GM12878 (cell line): ENCODE measurements around the gene C5. TPM values are rescaled to one million over a fixed set of nuclear protein-coding genes. Genes with fewer than 3 reads are reported as not detected.
A peak's percentile ranks its signal among the peaks of the same experiment; 100 is the strongest.

ENCODE experiments used
- ATAC-seq: fragments of 200-7000 bp; cut with Tn5 transposase; 3 replicates; pipeline ENCODE4 v1.9.1; 2020; ENCODE audit warnings: mild to moderate bottlenecking, moderate library complexity
- BruUV-seq: library from RNA; stranded (reverse); fragments of 400-500 nt; replicated peaks from 2 replicates; lab custom pipeline; 2021; lab: Mats Ljungman, UMichigan
- CTCF ChIA-PET: fragments of 300-600 bp; sonication (Branson Sonifier 250); formaldehyde crosslinking; extraction: SDS; loops from one replicate; lab custom pipeline; 2021; ENCODE audit warnings: inconsistent platforms; lab: Yijun Ruan, JAX
- POLR2A ChIA-PET: fragments of 350-600 bp; formaldehyde crosslinking; extraction: SDS; loops from one replicate; lab custom pipeline; 2021; ENCODE audit warnings: inconsistent platforms; lab: Charles Lee
- RAD21 ChIA-PET: fragments of 300-600 bp; sonication (Branson Sonifier 250); formaldehyde crosslinking; loops from one replicate; lab custom pipeline; 2023; ENCODE audit warnings: antibody characterized with exemption; ENCODE audit not compliant: unreplicated experiment; lab: Charles Lee
- SMC1A ChIA-PET: fragments of 300-600 bp; sonication (Branson Sonifier 250); formaldehyde crosslinking; loops from one replicate; lab custom pipeline; 2023; ENCODE audit not compliant: unreplicated experiment, uncharacterized antibody; lab: Charles Lee
- DNase-seq: peaks from one replicate; pipeline ENCODE4 v3.0.0-alpha.2; 2011; ENCODE audit warnings: low read depth, low spot score
- FAIRE-seq: peaks from 3 replicates; lab custom pipeline; 2011; peaks lifted over from hg19 to GRCh38; lab: Jason Lieb, UNC
- H2AFZ ChIP-seq: 2 replicates; pipeline ENCODE4 v1.6.0; 2011; ENCODE audit warnings: low read depth, low read length, control low read depth; ENCODE audit not compliant: control insufficient read depth
- H3K27ac ChIP-seq: 2 replicates; pipeline ENCODE4 v1.5.1; 2011; ENCODE audit warnings: control low read depth; ENCODE audit not compliant: control insufficient read depth, insufficient read depth
- H3K27me3 ChIP-seq, 2 experiments: replicated peaks in 1 of 2; 2 replicates each; pipeline versions ENCODE4 v1.6.0 to v1.6.1; 2011; ENCODE audit warnings: low read length in 1 of 2; ENCODE audit not compliant: control insufficient read depth in 2 of 2, insufficient read depth in 2 of 2
- H3K36me3 ChIP-seq, 2 experiments: 2 replicates each; pipeline ENCODE4 v1.5.1; 2011; ENCODE audit warnings: low read length in 1 of 2; ENCODE audit not compliant: control insufficient read depth in 2 of 2, insufficient read depth in 2 of 2
- H3K4me1 ChIP-seq: 2 replicates; pipeline ENCODE4 v1.6.1; 2011; ENCODE audit warnings: mild to moderate bottlenecking, low read length, moderate library complexity, mixed read lengths; ENCODE audit not compliant: control insufficient read depth, insufficient read depth
- H3K4me2 ChIP-seq: 2 replicates; pipeline ENCODE4 v1.6.0; 2011; ENCODE audit warnings: control low read depth; ENCODE audit not compliant: control insufficient read depth, insufficient read depth
- H3K4me3 ChIP-seq: fragments of 200-600 bp; sonication (generic); 2 replicates; pipeline ENCODE4 v1.5.1; 2016
- H3K79me2 ChIP-seq: 2 replicates; pipeline ENCODE4 v1.6.0; 2011; ENCODE audit warnings: low read length; ENCODE audit not compliant: control insufficient read depth, insufficient read depth
- H3K9ac ChIP-seq: 2 replicates; pipeline ENCODE4 v1.8.0; 2011; ENCODE audit warnings: low read length, control low read depth, mixed read lengths; ENCODE audit not compliant: control insufficient read depth, insufficient read depth
- H3K9me3 ChIP-seq: replicated peaks from 3 replicates; pipeline ENCODE4 v1.5.1; 2011; ENCODE audit warnings: mild to moderate bottlenecking, low read length; ENCODE audit not compliant: control insufficient read depth, insufficient read depth
- H4K20me1 ChIP-seq: 2 replicates; pipeline ENCODE4 v1.6.0; 2011; ENCODE audit not compliant: control insufficient read depth, insufficient read depth
- CUX1 ChIP-seq: IDR thresholded peaks from 2 replicates; pipeline ENCODE4 v1.6.1; 2012; ENCODE audit warnings: improper control_type of control experiment, low read depth, low read length; ENCODE audit not compliant: insufficient replicate concordance
- LARP7 ChIP-seq: fragments of 450-650 bp; IDR thresholded peaks from 2 replicates; pipeline ENCODE4 v1.6.1; 2017; ENCODE audit warnings: mild to moderate bottlenecking
- NFYA ChIP-seq: IDR thresholded peaks from 2 replicates; pipeline ENCODE4 v1.6.1; 2011; ENCODE audit warnings: low read depth, mild to moderate bottlenecking, low read length, improper control_type of control experiment, borderline replicate concordance
- PRDM15 ChIP-seq: fragments of 450-650 bp; formaldehyde crosslinking; IDR thresholded peaks from 2 replicates; pipeline ENCODE4 v1.4.0; 2020; ENCODE audit warnings: mild to moderate bottlenecking, moderate library complexity
- WGBS: methylation state at CpG from one replicate; pipeline ENCODE4 v1.1.6; 2016; ENCODE audit warnings: low lambda C conversion rate; ENCODE audit not compliant: insufficient replicate concordance, insufficient coverage; ENCODE audit errors: missing lambda C conversion rate; 5-methylcytosine and 5-hydroxymethylcytosine counted together
- in situ Hi-C: fragments of 300-500 bp; cut with MboI; formaldehyde crosslinking; loops from 9 replicates; pipeline ENCODE4 v1.14.3; 2018; ENCODE audit warnings: mixed read lengths
- intact Hi-C: fragments of 100-400 bp; cut with micrococcal nuclease; formaldehyde crosslinking; loops from one replicate; pipeline ENCODE4 v1.14.2; 2022; ENCODE audit not compliant: unreplicated experiment
- polyA plus RNA-seq, 11 experiments: library from polyadenylated mRNA; depleted of rRNA in 4 of 11; unstranded in 6 of 11; stranded (reverse) in 5 of 11; fragments of >200 nt; fragmentation: Nextera tagmentation in 4 of 11; fragmentation: Illumina TruSeq in 1 of 11; extraction: Ambion mirVana in 4 of 11; extraction: Trizol in 1 of 11; gene quantifications; 1 replicate in 1 of 11; 2 replicates in 10 of 11; pipeline versions ENCODE4 v1.2.1 to v1.2.3, GENCODE V29; 2011 to 2016; ENCODE audit warnings: inconsistent platforms in 2 of 11, missing spikeins in 2 of 11, low read depth in 1 of 11
- total RNA-seq, 4 experiments: library from RNA; depleted of rRNA in 3 of 4; stranded (reverse); fragments of >200 nt in 3 of 4; fragmentation: Illumina TruSeq in 1 of 4; extraction: Trizol in 1 of 4; gene quantifications; 2 replicates each; pipeline versions ENCODE4 v1.2.1 to v1.2.3, GENCODE V29; 2013 to 2021

C5 gene
- total and polyA plus RNA-seq, 10 of the 15 experiments (the other 5 are each of a cell fraction or from before 2014, with no cell fraction given), result 0.39 to 2.2 (median 1.2) TPM

GRCh38 chr9:120946259-120946658 lies 103.8 kb downstream of the C5 start (continued):
- TF ChIP-seq LARP7 (no peak), NFYA (no peak)

- SMC1A ChIA-PET, result interaction anchor here (0.8 to 2.5 kb wide), 5 partner anchors 8 to 37 kb away, joined by 3 to 12 read pairs (median 5); no protein-coding TSS in a partner anchor
- TF ChIP-seq PRDM15 (CRISPR knock-in tag) (no peak), CUX1 (peak; percentile 7)
- DNase-seq, result no peak
- H3K4me2 ChIP-seq, result no peak overlapping the region
- intact Hi-C loops (no loop called here), in situ Hi-C loops (no loop called here)
- no peak; the same call in 1 of the 3 replicates for ATAC-seq
- POLR2A ChIA-PET, result interaction anchor here (1.2 to 5.2 kb wide), 2 partner anchors 13 to 15 kb away, joined by 5 to 21 read pairs; no protein-coding TSS in a partner anchor
- no TSS peak for BruUV-seq
- 77% methylated on average over 3 of the region's 3 CpGs for WGBS
- no peaks in the 10 kb centered on the region for H3K27me3 ChIP-seq
- H3K79me2 ChIP-seq, result no peaks in the 10 kb centered on the region
- H2AFZ ChIP-seq, result 0 out of 2 replicates have a peak overlapping the region, but pooled peaks have one; percentile 65
- CTCF ChIA-PET, result interaction anchor here (0.7 to 1.2 kb wide), 3 partner anchors 13 to 25 kb away, joined by 3 to 4 read pairs (median 3); no protein-coding TSS in a partner anchor
- no peaks in the 10 kb centered on the region for H4K20me1 ChIP-seq
- peaks cover 17% of the 10 kb centered on the region for H3K4me1 ChIP-seq
- H3K4me3 ChIP-seq, result no peak overlapping the region
- RAD21 ChIA-PET, result interaction anchor here (0.7 to 2.4 kb wide), 3 partner anchors 12 to 67 kb away, joined by 3 to 14 read pairs (median 4); no protein-coding TSS in a partner anchor
- H3K9me3 ChIP-seq, result no peaks in the 10 kb centered on the region; the same call in 2 of the 3 replicates
- H3K36me3 ChIP-seq, result no peaks in the 10 kb centered on the region
- H3K9ac ChIP-seq, result no peak overlapping the region
- H3K27ac ChIP-seq, result peak overlapping the region; percentile 54
- no peak for FAIRE-seq
Measured at GRCh38 chr9:120944948-120945347, 105.1 kb downstream of the C5 start.
